ENCODE results near the gene ROCK1.
A peak's percentile ranks its signal among the peaks of the same experiment; 100 is the strongest.
"Not testable (repeated sequence)": the region's sequence is repeated elsewhere in the genome, so short reads cannot be mapped to it uniquely, and the experiment has no call there.

Gene ROCK1

DNA sequence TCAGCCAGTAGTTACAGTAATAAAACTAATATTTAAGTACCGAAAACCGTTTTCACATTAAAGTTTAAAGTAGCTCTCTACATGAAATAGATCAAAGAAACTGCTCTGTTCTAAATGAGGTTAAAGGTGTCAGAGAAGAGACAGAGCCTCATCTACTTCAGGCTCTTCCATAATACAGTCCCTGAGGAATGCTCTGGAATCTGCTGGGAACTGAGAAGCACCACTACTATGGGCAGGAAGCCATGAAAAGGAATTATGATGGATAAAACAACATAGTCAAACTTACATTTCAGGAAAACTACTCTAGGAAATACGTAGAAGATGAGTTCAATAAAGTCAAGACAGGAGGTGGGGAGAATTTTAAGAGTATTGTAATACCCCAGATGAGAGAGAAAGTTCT, 60.0 kb downstream of the ROCK1 start:
- no peak for DNase-seq

DNA sequence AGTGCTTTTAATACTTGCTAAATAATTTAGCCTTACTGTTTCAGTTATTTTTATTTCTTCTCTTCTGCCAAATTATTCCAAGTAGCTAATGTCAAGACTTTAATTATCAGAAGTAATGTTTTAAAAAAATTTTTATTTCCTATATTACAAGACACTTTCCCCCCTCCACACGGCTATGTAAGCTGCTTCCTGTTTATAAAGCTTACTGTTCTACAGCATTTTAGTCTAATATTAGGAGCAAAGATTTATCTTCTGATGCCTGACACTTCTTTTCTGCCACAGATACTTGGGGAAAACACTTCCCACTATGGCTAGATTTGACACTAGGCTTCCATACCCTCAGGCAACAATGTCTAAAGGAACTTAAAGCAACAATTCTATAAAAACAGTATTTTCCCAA, 62.3 kb downstream of the ROCK1 start:
- DNase-seq = no peak

DNA sequence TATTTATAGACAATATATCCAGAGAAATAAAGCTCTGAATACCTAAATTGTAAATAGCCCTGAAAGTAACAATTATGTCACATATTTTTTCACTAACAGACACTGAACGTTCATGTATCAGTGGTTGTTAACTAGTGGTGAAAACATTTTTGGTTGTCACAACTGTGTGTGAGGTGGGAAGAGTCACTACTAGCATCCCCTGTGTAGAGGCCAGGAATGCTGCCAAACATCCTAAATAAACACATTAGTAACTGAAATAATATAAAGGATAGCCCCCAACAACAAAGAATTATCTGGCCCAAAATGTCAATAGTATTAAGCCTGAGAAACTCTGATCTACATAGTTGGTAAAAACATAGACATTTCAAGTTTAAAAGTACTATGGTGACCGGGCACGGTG, 64.5 kb downstream of the ROCK1 start:
- DNase-seq = no peak

DNA sequence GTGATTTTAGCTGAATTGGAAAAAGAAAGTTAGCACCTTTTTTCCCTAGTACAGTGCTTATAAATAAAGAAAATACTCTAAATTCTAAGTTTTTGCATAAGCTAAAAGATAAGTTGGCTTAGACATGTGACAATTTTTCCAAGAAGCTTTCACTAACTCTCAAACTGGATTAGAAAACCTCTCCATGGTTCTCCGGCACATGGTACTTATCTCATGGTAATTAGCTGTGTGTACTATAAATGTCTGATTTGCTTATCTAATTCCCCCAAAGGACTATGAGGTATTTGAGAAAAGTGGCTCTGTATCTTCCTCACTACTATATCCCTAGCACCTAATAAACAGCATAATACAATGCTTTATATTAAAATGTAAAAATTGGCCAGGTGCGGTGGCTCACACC, 71.1 kb downstream of the ROCK1 start:
- no peak for DNase-seq

DNA sequence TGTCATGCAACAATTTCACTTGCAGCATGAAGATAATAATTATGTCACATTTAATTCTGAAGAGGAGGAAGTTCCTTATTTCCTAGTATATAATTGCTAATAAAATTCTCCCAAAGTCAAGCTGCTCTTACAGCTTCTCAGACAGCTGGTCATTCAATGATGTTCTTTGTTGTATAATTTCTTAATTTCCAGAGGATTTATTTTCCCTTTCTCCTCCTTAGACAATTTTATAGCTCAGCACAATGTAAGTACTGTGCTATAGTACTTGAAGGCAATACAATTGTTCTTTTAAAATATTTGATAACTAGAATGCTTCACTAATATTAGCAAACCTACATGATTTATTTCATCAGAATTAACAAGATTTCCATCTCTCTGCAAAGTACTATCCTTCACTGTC, 73.4 kb downstream of the ROCK1 start:
- no peak for DNase-seq

DNA sequence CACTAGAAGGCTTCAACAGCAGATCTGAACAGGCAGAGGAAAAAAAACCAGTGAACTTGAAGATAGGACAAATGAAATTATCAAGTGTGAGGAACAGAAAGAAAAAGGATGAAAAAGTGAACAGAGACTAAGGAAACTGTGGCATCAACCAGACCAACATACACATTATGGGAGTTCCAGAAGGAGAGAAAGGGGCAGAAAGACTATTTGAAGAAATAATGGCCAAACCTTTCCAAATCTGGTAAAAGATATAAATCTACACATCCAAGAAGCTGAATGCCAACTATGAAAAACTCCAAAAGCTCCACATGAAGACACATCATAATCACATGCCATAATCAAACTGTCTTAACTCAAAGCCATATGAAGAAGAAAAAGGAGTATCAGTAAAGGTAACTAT, 79.8 kb downstream of the ROCK1 start:
- no peak for DNase-seq

DNA sequence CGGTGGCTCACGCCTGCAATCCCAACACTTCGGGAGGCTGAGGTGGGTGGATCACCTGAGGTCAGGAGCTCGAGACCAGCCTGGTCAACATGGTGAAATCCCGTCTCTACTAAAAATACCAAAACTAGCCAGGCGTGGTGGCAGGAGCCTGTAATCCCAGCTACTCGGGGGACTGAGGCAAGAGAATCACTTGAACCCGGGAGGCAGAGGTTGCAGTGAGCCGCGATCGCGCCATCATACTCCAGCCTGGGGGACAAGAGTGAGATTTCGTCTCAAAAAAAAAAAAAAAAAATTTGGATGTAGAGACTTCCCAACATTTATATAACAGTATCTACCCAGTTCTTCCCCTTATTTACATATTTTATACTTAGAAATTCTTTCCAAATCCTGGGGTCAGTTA, 93.4 kb downstream of the ROCK1 start:
- not testable (repeated sequence) for DNase-seq

DNA sequence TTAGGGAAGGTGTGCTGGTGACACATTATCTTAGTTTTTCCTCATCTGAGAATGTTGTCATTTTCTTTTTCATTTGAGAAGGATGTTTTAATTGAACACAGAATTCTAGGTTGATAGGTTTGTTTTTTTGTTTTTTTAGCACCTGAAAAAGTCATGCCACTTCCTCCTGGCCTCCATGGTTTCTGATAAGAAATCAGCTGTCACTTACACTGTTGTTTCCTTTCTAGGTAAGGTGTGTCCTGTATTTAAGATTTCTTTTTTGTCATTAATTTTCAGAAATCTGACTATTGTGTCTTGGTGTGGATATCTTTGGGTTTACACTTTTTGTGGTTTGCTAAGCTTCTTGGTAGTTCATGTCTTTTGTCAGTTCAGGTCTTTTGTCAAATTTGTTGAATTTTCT, 99.3 kb downstream of the ROCK1 start:
- DNase-seq = no peak

DNA sequence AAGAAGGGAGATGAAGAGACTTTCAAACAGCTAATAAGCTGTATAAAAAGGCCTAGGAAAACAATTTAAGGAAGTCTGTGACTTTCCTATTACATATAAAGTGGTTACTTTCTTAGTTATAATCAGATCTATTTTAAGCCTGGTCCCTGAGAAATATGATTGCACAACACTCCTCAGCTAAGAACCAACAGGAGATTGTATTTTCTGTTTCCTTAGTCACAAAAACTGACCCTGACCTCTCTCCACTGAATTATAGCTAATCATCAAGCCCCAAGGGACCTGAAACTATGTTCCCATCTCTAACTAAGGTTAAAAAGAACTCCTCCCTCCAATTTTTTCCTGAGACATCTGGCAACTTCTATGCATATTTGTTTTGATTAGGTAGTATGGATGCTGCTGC, 106.9 kb downstream of the ROCK1 start:
- DNase-seq = peak; percentile 7

DNA sequence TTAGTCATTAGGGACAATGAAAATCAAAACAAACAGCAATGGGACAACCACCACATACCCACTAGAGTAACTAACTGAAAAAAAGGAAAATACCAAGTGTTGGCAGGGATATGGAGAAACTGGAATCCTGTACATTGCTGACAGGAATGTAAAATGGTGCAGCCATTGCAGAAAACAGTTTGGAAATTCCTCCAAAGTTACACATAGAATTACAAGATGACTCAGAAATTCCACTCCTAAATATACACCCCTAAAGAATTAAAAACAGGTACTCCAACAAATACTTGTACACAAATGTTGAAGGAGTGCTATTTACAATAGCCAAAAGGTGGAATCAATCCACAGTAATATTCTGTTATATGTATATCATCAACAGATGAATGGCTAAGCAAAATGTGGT, 110.9 kb downstream of the ROCK1 start:
- DNase-seq = no peak

DNA sequence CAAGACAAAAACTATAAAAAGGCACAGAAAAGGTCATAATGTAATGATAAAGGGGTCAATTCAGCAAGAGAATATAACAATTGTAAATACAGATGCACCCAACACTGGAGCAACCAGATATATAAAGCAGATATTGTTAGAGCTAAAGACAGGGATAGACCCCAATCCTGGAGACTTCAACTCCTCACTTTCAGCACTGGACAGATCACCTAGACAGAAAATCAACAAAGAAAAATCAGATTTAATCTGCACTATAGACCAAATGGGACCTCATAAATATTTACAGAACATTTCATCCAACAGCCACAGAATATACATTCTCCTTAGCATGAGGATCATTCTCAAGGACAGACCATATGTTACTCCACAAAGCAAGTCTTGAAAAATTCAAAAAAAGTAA, 114.2 kb downstream of the ROCK1 start:
- DNase-seq = no peak

DNA sequence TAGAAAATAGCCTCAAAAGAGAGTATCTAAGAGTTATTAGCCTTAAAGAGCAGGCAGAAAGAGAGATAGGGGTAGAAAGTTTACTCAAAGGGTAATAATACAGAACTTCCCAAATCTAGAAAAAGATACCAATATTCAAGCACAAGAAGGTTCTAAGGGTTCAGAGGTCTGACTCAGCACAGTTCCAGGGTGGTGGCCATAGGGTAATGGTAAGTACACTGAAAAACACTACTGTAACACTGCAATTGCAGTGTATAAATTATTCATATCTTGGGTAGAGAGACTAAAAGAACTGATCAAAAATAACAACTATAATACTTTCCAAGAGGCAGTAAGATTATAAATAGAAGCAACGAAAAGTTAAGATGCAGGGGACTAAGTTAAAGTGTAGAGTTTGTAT, 115.2 kb downstream of the ROCK1 start:
- DNase-seq = no peak

DNA sequence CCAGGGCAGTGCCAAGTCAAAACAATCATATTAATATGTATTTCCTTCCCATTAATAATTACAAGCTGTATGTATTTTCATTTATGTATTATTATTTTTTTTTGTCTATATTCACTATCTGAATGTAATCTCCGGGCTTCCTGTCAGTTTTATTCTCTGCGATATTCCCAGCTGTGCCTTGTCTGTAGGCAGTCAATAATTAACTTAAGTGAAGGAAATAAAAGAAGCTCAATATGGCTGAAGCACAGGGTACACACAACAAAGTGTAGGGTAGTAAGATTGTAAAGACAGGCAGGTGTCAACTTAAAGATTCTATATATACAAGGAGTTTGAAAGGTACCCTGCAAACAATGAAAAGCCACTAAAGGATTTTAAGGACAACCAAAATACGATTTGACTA, 122.9 kb downstream of the ROCK1 start:
- no peak for DNase-seq

DNA sequence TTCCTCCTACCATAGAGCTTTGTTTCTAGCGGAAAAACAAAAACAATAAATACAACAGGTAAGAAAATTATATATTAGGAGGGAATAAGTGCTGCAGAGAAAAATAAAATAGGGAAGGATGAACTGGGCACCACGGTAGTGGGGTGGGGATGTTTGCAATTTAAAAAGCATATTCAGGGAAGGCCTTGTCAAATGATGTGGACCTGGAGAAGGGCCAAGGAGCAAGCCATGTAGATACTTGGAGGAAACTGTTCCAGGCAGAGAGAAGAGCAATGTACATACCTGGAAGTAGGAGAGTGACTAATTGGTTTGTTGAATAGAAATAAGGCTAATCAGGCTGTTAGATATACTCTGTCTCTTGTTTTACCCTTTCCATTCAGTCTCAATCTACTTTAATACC, 136.5 kb downstream of the ROCK1 start:
- DNase-seq = no peak

DNA sequence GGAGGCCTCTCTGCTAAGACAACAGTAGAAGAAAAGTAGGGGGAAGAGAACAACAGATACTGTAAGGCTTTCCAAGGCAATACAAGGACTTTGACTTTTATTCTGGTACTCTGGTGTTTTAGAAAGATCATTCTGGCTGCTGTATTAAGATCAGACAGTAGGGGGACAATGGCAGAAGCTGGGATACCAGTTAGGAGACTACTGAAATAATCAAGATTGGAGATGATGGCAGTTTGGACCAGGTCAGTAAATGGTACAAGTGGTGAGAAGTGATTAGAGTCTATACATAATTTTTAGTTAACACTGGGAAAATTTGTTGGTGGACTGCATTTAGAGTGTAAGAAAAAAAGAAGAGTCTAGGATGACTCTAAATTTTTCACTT, 139.7 kb downstream of the ROCK1 start:
- DNase-seq = no peak

DNA sequence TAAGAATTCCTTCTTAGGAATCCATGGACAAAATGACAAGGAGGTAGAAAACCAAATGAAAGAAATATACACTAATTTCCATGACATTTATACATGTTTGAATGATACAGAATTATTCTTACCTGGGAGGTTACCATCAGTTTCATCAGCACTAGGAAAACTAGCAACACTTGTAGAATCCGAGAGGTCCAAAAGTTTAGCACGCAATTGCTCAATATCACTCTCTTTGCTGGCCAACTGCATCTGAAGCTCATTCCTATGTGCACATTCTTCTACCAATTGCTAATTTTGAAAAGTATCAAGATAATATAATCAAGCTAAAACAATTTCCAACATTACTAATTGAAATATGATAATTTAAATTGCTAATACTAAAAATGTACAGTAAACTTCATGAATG, 144.8 kb downstream of the ROCK1 start:
- no peak for DNase-seq

DNA sequence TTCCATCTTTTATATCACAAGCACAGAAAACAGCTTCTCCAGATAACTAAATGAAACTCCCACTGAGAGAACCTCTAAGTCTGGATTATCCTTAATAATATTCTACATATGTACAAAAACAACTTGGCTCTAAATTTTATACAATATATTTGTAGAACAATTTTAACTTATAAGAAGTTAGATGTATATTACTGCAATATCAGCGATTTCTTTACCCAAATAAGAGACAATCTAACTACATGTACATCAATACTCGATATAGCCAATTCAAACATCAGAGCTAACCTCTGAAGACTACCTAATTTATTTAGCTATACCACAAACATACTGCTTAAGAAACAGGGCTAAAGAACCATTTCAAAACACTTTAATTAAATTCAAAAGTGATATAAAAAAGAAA, 148.6 kb downstream of the ROCK1 start:
- no peak for DNase-seq

DNA sequence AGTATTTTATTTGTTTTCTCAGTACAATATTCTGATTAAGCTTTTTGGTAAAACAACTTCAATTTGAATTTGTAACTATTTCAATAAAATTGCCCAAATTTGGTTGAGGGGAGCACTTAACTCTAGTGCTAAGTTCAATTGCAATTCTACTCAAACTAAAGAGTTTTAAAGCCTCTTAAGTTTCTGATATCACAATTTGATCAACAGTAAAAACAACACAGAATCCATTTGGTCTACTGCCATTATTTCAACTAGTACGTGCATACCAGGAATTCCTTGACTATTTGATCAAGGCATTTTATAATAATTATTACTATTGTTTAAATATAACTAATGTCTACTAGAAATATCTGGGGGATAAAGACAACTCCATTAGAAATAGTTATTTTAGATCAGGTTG, 150.9 kb downstream of the ROCK1 start:
- no peak for DNase-seq

DNA sequence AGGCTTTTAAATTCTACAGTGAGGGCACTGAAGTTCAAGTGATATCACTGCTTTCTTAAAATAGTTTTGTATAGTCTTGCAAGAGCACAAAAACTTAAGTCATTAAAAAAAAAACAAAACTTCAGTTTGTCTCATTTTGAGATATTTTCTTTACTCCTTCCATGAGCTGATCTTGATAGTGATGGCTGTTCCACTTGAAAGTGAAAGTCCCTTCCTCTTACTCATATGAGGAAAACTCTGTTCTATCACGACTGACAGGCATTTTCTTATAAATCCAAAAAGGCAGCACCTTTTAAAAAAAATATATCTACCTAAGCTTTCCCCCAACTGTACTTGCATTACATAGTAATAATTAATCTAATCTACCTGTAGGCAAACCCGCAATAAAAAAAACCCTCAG, 160.8 kb downstream of the ROCK1 start:
- not testable (repeated sequence) for DNase-seq

Data from T1000 (cell line).